ES-I3 (cell line): ENCODE measurements around the gene NPB.

Source experiments
- H3K36me3 ChIP-seq: 2 replicates; pipeline ENCODE4 v1.6.1; 2013; ENCODE audit warnings: mild to moderate bottlenecking, low read length, control low read depth, moderate library complexity; ENCODE audit not compliant: insufficient read depth
- H3K4me1 ChIP-seq: 2 replicates; pipeline ENCODE4 v1.6.1; 2013; ENCODE audit warnings: mild to moderate bottlenecking, control low read depth, low read length; ENCODE audit not compliant: insufficient read depth
- H3K9ac ChIP-seq: 2 replicates; pipeline ENCODE4 v1.6.1; 2013; ENCODE audit warnings: low read depth, mild to moderate bottlenecking, low read length, moderate library complexity
- H3K9me3 ChIP-seq: 2 replicates; pipeline ENCODE4 v1.6.1; 2013; ENCODE audit warnings: mild to moderate bottlenecking, low read length, moderate library complexity; ENCODE audit not compliant: control insufficient read depth, insufficient read depth

NPB gene

DNA sequence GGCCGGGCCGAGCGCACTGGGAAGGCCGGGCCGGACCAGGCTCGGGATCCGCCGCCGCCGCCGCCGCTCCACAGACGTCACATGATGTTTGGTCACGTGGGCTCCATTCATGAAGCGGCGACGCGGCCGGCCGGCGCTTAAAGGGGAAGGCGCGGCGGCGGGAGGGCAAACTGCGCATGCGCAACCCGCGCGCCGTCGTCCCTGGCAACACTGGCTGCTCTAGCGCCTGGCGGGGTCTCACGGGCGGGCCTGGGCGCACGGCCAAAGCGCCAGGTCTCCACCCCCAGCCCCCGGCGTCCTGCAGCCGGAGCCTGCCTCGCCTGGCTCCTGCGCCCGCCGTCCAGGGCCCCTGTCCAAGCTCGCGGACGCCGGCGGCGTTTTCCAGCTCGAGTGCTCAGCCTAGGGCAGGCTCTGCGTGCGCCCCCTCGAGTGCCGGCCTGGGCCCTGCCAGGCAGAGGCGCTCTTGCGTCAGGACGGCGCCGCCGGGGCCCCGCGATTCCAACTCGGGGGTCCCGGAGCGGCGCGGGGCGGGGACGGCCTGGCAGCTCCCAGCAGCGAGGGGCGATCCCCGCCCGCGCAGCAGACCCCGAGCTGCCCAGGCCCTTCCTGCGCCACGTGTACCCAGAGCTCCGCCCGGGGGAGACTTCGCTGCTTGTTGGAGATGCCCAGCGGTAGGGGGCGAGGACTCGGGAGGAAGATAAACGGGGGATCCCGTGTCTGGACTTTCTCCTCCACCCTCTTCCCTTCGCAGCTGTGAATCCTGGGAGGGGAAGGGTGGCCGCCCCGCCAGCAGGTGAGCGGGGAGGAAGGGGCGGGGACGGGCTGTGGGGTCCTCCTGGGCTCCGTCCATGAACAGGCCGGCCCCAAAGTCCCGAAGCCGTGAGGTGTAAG lies 25.9 kb downstream of the NPB start, which contains the start of gene MAFG:
Gene MAFG (minus strand): TSS at position 83 of the 891 bp plus-strand sequence. CDS start 4,550 bp downstream, outside the sequence.
- peak within 1 kb of the TSS; percentile 78 for H3K9ac ChIP-seq
- no peaks in the 10 kb centered on the region for H3K36me3 ChIP-seq
- peaks cover 24% of the 10 kb centered on the region; the same call in 1 of the 2 replicates for H3K4me1 ChIP-seq
- no peaks in the 10 kb centered on the region for H3K9me3 ChIP-seq

DNA sequence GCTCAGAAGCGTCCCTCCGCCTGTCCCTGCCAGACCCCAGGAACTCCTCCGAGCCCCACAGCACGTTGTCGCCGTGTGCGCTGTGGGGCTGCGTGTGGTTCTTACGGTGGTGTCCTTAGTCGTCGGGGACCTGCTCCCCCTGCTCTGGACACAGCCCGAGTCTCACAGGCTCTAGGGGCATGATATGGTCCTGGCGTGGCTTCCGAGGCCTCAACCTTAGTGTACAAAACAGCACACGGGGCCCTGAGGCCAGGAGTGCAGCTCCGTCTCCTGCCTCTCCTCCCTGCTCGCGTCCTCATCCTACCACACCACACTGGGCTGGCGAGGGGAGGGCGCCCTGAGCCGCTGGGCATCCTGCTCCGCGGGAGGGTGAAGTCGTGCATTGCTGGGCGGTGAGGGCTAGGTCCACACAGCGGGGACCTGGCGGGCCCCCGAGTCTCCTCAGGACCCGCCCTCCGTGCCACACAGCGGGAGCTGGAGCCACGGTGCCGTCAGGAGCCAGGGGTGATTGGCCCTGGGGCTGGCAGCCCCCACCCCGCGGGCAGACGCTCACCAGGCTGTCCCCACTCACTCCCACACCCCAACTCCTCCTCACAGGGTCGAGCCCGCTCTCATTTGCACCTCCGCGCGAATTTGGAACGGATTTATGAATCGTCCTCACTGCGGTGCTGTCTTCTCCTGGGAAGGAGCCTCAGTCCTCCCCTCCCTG lies 26.7 kb downstream of the NPB start:
- no peaks in the 10 kb centered on the region for H3K9me3 ChIP-seq
- peak overlapping the region; percentile 78 for H3K9ac ChIP-seq
- H3K4me1 ChIP-seq, result peaks cover 21% of the 10 kb centered on the region; the same call in 1 of the 2 replicates
- no peaks in the 10 kb centered on the region for H3K36me3 ChIP-seq

DNA sequence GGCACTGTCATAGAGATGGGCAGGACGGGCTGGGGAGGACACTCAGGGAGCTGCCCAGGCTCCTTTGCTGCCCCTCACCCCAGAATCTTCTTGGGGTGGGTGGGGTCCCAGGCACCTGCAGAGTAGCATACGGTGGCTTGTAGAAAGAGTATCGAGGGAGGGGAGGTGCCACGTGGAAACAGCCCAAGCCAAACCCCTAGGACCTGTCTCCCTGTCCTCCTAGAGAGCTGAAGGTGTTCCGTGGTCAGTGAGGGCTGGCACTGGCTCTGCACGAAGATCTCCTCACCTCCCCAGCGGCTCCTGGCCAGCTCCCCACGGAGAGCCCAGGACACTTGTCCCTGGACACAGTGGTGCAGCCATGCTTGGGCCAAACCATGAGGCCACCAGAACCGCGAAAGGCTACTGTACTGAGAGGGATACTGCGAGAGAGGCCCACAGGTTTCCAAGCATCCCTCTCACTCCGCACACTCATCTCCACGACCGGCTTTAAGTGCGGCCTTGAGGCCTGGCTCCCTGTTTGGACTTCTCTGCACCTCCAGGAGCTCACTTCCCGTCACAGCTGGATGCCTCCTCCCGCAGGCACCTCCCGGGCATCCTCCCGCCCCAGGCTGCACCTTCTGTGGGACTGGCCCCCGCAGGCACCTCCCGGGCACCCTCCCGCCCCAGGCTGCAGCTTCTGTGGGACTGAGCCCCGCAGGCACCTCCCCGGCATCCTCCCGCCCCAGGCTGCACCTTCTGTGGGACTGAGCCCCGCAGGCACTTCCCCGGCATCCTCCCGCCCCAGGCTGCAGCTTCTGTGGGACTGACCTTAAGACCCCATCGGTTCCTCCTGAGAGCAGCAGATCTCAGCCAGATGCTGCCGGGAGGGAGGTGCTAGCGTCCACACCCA lies 27.5 kb downstream of the NPB start:
- Histone ChIP-seq H3K4me1 (peaks cover 13% of the 10 kb centered on the region; the same call in 1 of the 2 replicates), H3K9me3 (no peaks in the 10 kb centered on the region), H3K9ac (no peak overlapping the region), H3K36me3 (no peaks in the 10 kb centered on the region)

DNA sequence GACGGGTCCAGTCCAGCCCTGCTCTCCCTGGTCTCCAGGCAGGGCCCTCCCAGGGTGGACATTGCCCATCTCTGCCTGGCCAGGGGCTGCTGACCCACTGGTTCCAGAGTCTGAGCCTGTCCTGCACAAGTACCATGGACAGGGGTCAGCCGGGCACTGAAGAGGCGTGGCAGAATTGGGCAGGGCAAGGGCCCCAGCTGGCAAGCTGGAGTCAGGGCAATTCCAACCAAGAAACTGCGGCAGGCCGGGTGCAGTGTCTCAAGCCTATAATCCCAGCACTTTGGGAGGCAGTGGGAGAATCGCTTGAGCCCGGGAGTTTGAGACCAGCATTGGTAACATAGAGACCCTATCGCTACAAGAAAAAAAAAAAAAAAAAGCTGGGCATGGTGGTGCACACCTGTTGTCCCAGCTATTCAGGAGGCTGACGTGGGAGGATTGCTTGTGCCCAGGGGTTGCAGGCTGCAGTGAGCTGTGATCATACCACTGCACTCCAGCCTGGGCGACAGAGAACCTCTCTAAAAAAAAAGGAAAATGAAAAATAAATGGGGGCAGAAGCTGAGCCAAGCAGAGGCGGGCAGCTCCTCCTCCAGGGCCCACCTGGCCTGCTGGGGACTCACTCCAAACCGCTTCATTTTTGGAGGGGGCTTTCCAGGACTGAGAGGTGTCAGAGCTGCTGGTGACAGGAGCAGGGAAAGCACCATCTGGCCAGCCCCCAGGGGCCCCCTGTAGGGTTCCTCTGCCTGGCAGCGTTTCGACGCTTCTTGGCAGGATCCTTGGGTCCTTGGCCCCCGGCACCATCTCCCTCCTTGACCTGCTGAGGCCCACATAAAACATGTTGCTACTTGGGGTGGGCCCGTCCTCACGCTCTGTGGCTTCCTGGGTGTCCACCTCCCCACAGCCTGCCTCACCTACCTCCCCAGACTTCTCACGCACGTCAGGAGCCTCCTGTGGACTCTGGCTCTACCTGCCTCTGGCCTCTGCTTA lies 28.4 kb downstream of the NPB start:
- Histone ChIP-seq H3K9ac (no peak overlapping the region), H3K4me1 (peaks cover 4% of the 10 kb centered on the region; the same call in 1 of the 2 replicates), H3K36me3 (no peaks in the 10 kb centered on the region), H3K9me3 (no peaks in the 10 kb centered on the region)

DNA sequence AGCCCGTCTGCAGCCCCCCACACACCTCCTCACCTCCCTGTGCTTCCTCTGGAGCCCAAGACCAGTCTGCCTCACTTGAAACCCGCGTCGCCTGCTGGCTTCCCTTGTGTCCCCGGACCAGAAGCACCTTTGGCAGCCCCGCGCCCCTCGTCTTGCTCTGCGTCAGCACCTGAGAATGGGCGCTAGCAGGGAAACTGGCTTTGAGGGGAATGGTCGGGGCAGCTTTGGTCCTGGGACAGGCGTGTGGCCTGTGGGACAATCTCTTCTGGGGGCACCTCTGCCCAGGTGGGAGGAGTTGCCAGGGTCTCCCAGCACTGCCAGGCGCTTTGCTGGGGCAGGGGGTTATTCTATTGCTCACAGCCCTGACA lies 29.1 kb downstream of the NPB start:
- peaks cover under 1% of the 10 kb centered on the region; the same call in 1 of the 2 replicates for H3K4me1 ChIP-seq
- H3K9ac ChIP-seq, result no peak overlapping the region
- H3K9me3 ChIP-seq, result no peaks in the 10 kb centered on the region
- H3K36me3 ChIP-seq, result no peaks in the 10 kb centered on the region

DNA sequence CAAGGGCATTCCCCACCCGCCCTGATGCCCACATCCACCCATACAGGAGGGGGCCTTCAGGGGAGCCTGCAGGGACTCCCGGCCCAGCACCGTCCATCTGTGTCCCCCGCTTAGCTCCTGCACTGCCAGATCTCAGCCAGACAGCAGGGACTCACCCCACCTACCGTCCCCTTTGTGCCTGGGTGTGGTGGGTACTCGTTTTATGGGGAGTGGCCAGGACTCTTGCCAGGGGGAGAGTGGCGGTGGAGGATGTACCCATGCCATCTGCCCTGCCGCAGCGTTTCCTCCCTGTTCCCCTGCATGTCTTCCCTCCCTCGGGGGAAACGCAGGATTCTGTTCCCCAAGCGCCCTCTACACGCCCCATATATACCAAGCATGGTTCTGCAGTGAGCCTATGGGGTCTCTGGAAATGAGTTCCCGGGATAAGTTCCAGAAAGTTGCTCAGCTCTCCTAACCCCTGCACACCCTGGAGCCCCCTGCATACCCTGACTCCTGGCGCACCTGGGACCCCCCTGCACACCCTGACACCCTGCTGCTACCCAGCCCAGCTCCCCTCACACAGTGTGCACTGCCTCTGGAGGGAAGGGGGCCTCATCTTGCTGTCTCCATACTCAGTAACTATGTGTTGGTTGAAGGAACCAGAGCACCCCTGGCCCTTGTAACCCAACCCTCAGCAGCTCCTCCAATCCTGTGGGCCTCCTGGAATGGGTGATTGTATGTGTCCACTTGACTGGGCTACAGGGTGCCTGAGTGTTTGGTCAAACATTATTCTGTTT lies 29.7 kb downstream of the NPB start:
- no peaks in the 10 kb centered on the region for H3K9me3 ChIP-seq
- no peak overlapping the region for H3K9ac ChIP-seq
- H3K4me1 ChIP-seq, result no peaks in the 10 kb centered on the region; the same call in 1 of the 2 replicates
- no peaks in the 10 kb centered on the region for H3K36me3 ChIP-seq

DNA sequence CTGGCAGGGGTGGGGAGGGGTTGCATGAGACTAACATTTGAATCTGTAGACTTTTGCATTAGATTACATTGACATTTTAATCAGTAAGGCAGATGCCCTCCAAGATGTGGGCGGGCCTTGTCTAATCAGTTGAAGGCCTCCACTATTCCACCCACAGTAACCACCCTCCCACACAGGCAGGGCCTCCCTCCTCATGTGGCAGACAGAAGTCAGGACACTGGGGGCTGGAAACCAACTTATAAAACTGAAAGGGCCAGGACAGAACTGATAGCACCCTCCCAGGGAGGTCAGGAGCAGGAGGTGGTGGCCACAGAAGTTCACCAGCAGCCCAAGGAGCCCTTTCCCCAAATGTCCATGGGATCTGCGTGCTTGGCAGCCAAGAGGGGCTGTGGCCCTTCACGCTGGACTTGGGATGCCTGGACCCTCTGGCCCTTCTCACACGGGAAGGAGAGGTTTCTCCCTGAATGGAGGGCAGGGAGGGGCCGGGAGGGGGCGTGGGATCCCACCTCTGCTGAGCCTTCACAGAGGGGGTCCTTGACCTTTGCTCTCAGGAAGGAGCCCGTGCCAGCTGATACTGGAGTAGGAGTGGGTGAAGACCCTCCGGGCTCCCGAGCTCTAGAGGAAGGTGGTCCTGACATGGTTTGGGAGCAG lies 30.4 kb downstream of the NPB start:
- no peaks in the 10 kb centered on the region for H3K9me3 ChIP-seq
- no peaks in the 10 kb centered on the region for H3K36me3 ChIP-seq
- H3K4me1 ChIP-seq, result no peaks in the 10 kb centered on the region; the same call in 1 of the 2 replicates
- H3K9ac ChIP-seq, result no peak overlapping the region

DNA sequence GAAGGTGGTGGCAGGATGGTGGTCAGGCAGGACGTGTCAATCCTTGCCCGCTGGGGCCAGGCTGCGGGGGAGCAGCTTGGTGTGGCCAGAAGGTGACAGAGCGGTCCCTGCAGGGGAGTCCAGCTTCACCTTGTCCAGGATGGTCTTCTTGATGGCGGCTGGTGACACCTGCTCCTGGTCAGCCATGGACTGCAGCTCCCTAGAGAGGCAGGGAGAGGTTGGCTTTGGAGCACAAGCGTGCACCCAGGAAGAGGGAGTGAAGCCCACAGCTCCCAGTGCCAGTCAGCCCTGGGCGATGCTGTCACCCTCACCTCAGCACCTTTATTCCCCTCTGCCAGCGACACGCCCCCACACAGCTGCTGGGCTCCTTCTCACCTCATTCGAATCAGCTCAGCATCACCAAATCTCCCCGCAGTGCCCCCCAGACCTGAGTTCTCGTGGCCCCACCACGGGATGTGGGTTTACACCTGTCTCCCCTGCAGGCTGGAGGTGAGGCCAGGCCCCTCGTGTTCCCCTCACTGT lies 31.2 kb downstream of the NPB start:
- Histone ChIP-seq H3K36me3 (no peaks in the 10 kb centered on the region), H3K9me3 (no peaks in the 10 kb centered on the region), H3K9ac (no peak overlapping the region), H3K4me1 (no peaks in the 10 kb centered on the region; the same call in 1 of the 2 replicates)

DNA sequence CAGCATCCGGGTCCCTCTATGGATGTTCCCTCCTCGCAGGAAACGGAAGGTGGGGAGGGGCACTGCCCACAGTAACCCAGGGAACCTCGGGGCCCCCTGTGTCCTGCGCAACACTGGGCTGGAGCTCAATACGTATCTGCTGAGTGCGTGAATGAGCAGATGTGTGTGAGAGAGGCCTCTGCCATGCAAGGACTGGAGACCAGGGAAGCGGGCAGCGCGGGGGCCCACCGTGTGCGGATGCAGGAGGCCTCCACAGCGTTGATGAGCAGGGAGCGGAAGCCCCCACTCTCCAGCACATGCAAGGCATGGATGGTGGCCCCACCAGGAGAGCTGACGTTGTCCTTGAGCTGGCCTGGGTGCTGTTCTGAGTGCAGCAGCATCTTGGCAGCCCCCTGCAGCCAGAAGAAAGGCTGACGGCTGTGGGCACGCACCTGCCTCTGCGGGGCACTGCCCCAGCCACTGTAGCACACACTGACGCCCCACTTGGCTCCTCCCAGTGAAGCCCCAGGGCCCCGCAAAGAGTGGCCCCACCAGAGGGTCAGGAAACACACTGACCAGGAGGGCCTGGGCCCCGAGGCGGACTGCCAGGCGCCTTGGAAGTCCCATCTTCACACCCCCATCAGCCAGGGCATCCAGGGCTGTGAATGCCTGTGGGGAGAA lies 32.2 kb downstream of the NPB start:
- no peaks in the 10 kb centered on the region for H3K4me1 ChIP-seq
- H3K9me3 ChIP-seq, result no peaks in the 10 kb centered on the region
- H3K36me3 ChIP-seq, result no peaks in the 10 kb centered on the region
- no peak overlapping the region for H3K9ac ChIP-seq

DNA sequence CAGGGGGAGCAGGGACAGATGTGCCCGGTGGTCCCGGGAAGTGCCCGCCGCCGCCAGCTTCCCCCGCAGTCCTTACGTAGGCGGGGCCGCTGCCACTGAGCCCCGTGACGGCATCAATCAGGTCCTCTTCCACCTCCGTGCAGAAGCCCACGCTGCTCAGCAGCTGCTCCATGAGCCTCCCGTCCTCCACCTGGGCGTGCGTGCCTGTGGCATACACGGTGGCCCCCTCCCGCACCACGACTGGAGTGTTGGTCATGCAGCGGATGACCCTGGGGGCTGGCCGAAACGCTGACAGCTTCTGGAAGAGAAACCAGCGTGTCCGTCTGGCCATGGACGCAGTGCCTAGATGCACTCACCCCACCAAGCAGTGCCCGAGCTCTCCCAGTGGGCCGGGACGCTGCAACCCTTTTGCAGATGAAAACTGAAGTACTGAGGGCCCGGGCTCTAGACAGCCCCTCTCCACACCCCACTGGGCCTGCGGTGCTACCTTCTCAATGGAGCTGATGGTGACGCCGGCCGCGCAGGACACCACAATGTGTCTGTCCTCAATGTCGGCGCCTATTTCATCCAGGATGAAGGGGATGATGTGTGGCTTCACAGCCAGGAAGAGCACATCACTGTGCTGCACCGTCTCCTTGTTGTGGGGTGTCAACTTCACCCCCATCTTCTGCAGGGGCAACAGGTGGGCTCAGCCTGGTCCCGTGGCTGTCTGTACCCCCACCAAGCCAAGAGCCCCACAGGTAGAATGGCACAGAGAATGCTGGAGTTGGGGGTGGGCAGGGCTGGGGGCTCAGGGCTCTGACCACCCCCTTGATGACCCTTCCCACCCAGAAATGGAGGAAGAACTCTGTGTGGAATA lies 33.0 kb downstream of the NPB start:
- Histone ChIP-seq H3K4me1 (no peaks in the 10 kb centered on the region), H3K36me3 (no peaks in the 10 kb centered on the region), H3K9me3 (no peaks in the 10 kb centered on the region), H3K9ac (no peak overlapping the region)

DNA sequence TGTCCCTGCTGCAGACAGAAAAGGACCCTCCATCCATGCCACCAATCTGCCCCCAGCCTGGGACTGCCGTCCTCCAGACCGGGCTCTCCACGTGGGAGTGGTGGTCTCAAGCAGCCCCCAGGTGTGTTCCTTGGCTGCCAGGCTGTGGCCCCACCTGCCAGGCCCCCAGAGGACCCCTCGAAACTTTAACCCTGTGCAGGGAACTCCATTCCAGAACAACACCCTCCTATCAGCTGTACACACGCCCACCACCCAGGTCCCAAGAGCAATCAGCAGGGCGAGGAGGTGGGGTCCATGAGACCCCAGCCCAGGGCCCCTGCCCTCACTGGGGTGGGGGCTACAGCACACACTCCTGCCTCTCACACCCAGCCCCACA lies 33.7 kb downstream of the NPB start:
- Histone ChIP-seq H3K4me1 (no peaks in the 10 kb centered on the region), H3K9me3 (no peaks in the 10 kb centered on the region), H3K9ac (no peak overlapping the region; the same call in 1 of the 2 replicates), H3K36me3 (no peaks in the 10 kb centered on the region)
